RPMI8226 (cell line): ENCODE results near the gene MARVELD3.

ENCODE experiments used
- DNase-seq: peaks from one replicate; pipeline ENCODE4 v3.0.0-alpha.2; 2015

MARVELD3 gene

GRCh38 chr16:71625113-71625850 lies 702 bp upstream of the MARVELD3 start:
- no peak for DNase-seq

- DNase-seq, result peak; percentile 16
Measured at GRCh38 chr16:71626858-71627213, 852 bp downstream of the MARVELD3 start.

GRCh38 chr16:71627731-71628181 lies 1.8 kb downstream of the MARVELD3 start:
- DNase-seq, result peak; percentile 13

- peak; percentile 55 for DNase-seq
Measured at GRCh38 chr16:71628810-71629209, 2.8 kb downstream of the MARVELD3 start.

- peak; percentile 74 for DNase-seq
Measured at GRCh38 chr16:71629278-71630016, 3.5 kb downstream of the MARVELD3 start.

- no peak for DNase-seq
Measured at GRCh38 chr16:71630808-71631207, 4.8 kb downstream of the MARVELD3 start.

GRCh38 chr16:71631776-71632175 lies 5.8 kb downstream of the MARVELD3 start:
- no peak for DNase-seq

- DNase-seq, result no peak
Measured at GRCh38 chr16:71635632-71636031, 9.6 kb downstream of the MARVELD3 start.

- DNase-seq, result no peak
Measured at GRCh38 chr16:71637398-71637797, 11.4 kb downstream of the MARVELD3 start.

GRCh38 chr16:71645450-71645849 lies 19.5 kb downstream of the MARVELD3 start:
- DNase-seq, result peak; percentile 61

GRCh38 chr16:71647391-71647790 lies 21.4 kb downstream of the MARVELD3 start:
- DNase-seq, result no peak

GRCh38 chr16:71648162-71648561 lies 22.2 kb downstream of the MARVELD3 start:
- no peak for DNase-seq

DNA sequence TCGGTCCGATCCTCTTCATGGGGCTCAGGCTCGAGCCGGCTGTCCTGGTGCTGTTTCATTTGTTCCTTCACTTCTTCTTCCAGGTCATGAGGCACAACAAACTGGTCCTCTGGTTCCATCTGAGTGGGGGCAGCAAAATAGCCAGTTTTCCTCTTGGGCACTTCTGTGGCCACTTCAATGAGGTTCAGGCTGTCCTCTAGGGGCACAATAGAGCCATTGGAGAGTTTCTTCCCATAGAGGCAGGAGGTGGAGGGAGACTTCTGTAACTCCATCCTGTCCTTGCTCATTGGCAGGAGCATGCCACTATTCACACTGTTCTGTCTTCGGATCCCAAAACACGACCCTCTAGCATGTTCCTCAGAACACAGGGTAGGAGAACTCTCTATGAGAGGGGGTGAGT lies 22.9 kb downstream of the MARVELD3 start:
- no peak for DNase-seq

GRCh38 chr16:71649704-71650103 lies 23.7 kb downstream of the MARVELD3 start:
- no peak for DNase-seq

GRCh38 chr16:71658771-71659170 lies 32.8 kb downstream of the MARVELD3 start:
- no peak for DNase-seq

GRCh38 chr16:71659471-71659870 lies 33.5 kb downstream of the MARVELD3 start:
- no peak for DNase-seq

GRCh38 chr16:71666264-71666663 lies 40.3 kb downstream of the MARVELD3 start:
- DNase-seq, result no peak

DNA sequence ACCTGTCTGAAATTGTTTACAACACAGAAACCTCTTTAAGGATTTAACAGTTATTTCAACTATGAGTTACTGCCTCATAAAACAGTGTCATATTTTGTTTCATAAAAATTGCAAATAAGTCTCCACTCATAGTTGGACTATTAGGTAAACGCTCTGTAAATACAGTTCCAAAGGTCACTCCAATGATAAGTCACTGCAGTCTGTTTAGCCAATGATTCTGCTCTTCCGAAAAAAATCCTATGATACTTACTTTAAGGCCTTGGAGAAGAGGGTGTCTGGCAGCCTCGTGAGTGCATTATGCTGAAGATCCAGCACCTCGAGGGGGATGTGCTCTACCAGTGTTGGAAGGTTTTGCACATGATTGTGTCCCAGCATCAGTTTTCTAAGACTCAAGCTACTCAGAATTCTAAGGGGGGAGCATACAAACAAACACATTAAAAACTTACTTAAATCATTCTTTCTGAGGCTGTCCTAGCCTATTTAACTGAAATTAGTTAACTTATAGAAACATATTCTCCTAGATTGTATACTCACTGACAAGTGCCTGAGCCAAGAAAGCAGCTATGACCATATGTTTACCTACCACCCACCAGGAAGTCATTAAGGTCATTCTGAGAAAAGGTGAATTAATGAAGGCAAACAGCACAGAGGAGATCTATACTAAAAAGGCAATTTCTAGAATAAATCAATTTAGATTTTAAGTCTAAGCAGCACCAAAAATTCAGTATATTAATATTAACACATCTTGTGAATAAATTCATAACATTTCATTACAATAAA lies 41.1 kb downstream of the MARVELD3 start:
- DNase-seq, result no peak

DNA sequence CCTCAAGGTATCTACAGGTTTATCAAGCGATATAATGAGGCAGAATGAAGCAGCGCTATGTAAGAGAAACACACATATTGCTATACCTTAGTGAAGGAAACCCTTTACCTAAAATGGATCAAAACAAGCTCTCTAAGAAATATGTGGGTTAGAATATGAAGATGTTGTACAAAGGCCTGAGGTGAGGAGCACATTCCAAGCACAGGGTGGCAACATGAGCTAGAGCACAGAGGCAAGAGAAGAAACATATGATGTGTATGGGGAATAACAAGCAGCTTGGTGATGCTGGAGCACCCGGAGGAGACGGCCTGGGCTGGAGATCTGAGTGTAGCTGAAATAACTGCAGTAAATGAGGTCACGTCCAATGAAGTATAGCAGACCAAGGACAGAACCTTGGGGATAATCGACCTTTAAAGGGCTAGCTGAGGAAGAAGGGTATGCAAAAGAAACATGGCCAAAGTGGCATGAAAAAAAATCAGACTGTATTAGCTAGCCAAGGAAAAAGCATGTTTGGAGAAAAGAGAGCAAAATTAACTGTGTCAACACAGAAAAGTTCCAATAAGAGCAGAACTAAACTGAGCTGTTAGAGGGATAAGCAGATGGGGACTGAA lies 44.0 kb downstream of the MARVELD3 start:
- DNase-seq, result no peak

GRCh38 chr16:71670537-71670936 lies 44.6 kb downstream of the MARVELD3 start:
- DNase-seq, result no peak

DNA sequence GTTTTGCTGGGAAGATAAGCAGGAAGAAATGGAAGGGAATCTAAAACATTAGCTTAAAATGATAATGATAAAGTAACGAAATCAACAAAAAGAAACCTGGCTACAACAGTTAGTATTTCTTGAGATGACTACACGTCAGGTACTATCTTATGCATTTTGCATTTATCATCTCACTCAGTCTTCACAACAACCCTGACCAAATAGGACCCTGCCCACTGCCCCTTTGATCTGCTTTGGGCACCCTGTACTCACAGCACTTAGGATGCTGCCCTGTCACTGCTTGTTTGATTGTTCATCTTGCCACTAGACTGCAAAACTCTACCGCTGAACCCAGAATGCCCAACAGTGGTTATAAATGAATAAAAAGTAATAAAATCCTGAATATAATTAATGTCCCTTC lies 45.2 kb downstream of the MARVELD3 start:
- no peak for DNase-seq

DNA sequence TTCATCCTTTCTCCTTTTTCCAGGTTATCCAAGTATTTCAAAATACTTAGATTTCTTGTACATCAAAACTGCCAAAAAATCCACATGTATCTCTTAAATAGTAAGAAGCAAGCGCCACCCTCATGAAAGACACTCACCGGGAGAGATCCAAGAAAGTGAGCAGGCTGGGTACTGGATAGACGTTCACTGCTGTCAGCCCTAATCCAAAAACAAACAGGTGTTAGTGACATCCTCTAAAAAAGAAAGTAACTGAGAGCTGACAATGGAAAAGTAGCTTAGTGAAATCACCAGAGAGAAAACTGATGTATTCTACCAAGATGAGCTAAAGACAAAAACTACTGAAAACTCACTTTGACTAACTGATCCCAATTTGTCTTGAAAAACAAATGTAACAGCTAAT lies 46.1 kb downstream of the MARVELD3 start:
- no peak for DNase-seq
